ENCODE measurements around the gene MCAM.

- no peak for TF ChIP-seq FOXM1 (IDR thresholded peaks at IDR 0.05; ENCODE audit: borderline replicate concordance)
- TF ChIP-seq HDGF (IDR thresholded peaks at IDR 0.05; ENCODE audit: borderline replicate concordance), result no peak
- TF ChIP-seq SP1 (IDR thresholded peaks at IDR 0.05), result no peak
- TF ChIP-seq PKNOX1 (IDR thresholded peaks at IDR 0.05), result no peak
- TF ChIP-seq ELF4 (IDR thresholded peaks at IDR 0.05), result no peak
Measured at GRCh38 chr11:119363851-119364590, 47.1 kb upstream of the MCAM start.
